ENCODE measurements around the gene PI4KB. TPM values are rescaled to one million over a fixed set of nuclear protein-coding genes. Genes with fewer than 3 reads are reported as not detected.

Gene PI4KB
- total RNA-seq, 1 donor from 2014 or later = 54.7 TPM

DNA sequence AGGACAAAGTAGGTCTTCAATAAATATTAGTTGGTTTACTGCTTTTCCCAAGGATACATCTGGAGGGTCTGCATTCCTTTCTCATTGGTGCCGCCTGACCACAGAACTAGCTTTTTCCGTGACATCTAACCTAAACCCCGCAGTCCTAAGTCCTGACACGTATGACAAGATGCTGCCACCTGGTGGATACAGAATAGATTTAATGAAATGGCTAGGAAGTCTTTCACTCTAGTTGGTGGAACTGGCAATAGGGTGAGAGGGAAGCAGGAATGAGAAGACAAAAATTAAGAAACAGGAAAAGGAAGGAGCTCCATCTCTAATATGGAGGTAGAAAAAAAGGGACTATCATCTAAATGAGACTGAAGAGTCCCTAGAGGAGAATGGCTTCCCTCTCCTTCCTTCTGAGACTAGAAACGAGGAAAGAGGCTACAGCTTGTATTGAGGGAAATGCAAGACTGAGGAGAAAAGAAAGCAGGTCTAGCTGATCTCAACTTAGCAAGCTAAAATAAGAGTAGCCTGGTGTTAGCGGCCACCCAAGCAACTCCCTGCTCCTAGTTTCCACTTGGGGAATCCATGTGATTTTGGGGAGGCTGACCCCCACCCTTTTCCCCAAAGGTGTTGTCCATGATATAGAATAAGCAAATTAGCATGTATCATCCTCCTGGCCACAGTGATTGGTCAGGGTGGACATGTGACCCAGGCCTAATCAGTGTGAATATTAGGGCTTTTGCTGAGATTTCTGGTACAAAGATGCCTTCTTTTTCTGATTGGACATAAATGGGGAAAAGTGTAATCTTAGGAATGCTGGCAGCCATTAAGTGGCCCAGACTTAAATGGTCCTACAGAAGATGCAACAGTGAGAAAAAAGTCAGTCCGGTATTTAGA lies 13.9 kb upstream of the PI4KB start:
- no peak overlapping the region for H3K4me3 Mint-ChIP-seq
- peaks cover 33% of the 10 kb centered on the region for H3K4me1 Mint-ChIP-seq (ENCODE audit: low read depth)
- DNase-seq (ENCODE audit: low spot score) = peak; percentile 37
- peak overlapping the region; percentile 46 for H3K27ac Mint-ChIP-seq
- H3K27me3 Mint-ChIP-seq (ENCODE audit: insufficient read depth) = no peaks in the 10 kb centered on the region
- intact Hi-C loops (cut with micrococcal nuclease) = loop anchor here (1.0 to 2.0 kb wide), 6 partner anchors 14 to 145 kb away; partner anchors contain the start of genes PI4KB and PSMD4
- no peaks in the 10 kb centered on the region for H3K9me3 Mint-ChIP-seq
- peaks cover 28% of the 10 kb centered on the region for H3K36me3 Mint-ChIP-seq (ENCODE audit: low read depth)

DNA sequence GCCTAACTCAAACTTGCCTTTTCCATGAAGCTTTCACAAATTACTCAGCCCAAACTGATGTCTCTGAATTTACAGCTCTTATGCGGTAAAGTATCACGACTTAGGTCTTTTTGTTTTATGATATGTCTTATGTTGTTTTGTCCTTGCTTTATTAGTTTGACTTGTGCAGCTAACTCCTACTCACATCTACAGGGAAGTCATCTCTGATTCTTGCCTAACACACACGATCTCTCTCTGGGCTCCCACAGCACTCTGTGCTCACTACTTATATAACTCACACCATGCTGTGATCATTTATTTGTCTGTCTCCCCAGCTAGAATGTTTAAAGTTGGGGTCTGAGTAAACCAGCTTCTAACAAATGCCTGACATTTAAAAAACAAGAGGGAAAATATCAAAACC lies 9.3 kb upstream of the PI4KB start:
- H3K4me3 Mint-ChIP-seq = no peak overlapping the region
- no peaks in the 10 kb centered on the region for H3K27me3 Mint-ChIP-seq (ENCODE audit: insufficient read depth)
- peaks cover 4% of the 10 kb centered on the region for H3K36me3 Mint-ChIP-seq (ENCODE audit: low read depth)
- no peak overlapping the region for H3K27ac Mint-ChIP-seq
- intact Hi-C loops (cut with micrococcal nuclease) = no loop called here
- H3K9me3 Mint-ChIP-seq = no peaks in the 10 kb centered on the region
- peaks cover 12% of the 10 kb centered on the region for H3K4me1 Mint-ChIP-seq (ENCODE audit: low read depth)
- no peak for DNase-seq (ENCODE audit: low spot score)

DNA sequence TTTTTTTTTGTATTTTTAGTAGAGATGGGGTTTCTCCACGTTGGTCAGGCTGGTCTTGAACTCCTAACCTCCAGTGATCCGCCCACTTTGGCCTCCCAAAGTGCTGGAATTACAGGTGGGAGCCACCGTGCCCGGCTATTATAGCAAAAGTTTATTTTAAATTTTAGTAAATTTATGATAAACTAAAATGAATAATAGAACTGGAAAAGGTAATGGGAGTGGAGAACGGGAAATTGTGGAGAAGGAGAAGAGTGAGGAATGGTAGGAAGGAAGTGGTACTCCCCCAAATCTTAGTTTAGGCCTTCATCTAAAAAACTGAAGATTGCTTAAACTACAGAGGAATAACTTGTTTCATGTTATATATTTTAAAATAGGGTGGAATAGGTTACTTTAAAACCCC lies 7.6 kb upstream of the PI4KB start:
- intact Hi-C loops (cut with micrococcal nuclease) = no loop called here
- Mint-ChIP-seq H3K4me3 (no peak overlapping the region), H3K9me3 (no peaks in the 10 kb centered on the region), H3K36me3 (ENCODE audit: low read depth) (peaks cover 1% of the 10 kb centered on the region), H3K27me3 (ENCODE audit: insufficient read depth) (no peaks in the 10 kb centered on the region), H3K27ac (no peak overlapping the region), H3K4me1 (ENCODE audit: low read depth) (peaks cover 2% of the 10 kb centered on the region)
- no peak for DNase-seq (ENCODE audit: low spot score)

DNA sequence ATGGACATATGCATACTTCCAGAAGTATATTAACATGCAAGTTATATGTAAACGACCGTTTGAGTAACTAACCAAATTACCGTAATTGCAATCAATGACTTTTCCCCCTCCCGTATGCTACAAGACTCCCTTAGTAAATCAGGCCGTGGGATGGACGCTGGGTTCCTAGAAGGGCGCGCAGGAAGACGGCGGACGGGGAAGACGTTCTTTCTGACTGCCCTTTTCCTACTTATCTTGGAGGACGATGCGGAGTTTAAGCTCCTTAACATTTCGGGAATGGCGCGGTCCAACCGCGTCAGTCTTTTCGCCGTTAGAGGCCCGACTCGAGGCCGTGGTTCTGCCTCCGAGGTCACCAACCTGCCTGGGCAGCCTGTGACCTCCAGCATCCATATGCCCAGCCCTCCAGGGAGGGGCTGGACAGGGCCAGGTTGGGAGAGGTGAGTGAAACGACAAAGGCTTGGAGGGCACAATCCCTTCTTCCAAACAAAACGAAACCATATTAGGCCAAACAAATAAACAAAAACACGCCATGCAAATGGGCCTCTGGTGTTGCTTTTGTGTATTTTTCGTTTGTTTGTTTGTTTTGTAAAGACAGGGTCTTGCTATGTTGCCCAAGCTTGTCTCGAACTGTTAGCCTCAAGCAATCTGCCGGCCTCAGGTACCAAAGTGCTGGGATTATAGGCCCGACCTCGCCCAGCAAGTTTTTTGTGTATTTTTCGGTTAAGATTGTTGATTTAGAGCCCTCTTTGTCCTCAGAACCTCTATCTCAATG lies 873 bp upstream of the PI4KB start:
- H3K4me3 Mint-ChIP-seq = peak overlapping the region; percentile 91
- peaks cover 34% of the 10 kb centered on the region for H3K4me1 Mint-ChIP-seq (ENCODE audit: low read depth)
- peak overlapping the region; percentile 90 for H3K27ac Mint-ChIP-seq
- H3K27me3 Mint-ChIP-seq (ENCODE audit: insufficient read depth) = peaks cover 1% of the 10 kb centered on the region
- peaks cover 13% of the 10 kb centered on the region for H3K36me3 Mint-ChIP-seq (ENCODE audit: low read depth)
- intact Hi-C loops (cut with micrococcal nuclease) = loop anchor here (1.0 to 5.0 kb wide), 12 partner anchors 13 to 495 kb away; partner anchors contain the start of genes CDC42SE1, GABPB2, PIP5K1A and PSMB4
- DNase-seq (ENCODE audit: low spot score) = no peak
- H3K9me3 Mint-ChIP-seq = no peaks in the 10 kb centered on the region

DNA sequence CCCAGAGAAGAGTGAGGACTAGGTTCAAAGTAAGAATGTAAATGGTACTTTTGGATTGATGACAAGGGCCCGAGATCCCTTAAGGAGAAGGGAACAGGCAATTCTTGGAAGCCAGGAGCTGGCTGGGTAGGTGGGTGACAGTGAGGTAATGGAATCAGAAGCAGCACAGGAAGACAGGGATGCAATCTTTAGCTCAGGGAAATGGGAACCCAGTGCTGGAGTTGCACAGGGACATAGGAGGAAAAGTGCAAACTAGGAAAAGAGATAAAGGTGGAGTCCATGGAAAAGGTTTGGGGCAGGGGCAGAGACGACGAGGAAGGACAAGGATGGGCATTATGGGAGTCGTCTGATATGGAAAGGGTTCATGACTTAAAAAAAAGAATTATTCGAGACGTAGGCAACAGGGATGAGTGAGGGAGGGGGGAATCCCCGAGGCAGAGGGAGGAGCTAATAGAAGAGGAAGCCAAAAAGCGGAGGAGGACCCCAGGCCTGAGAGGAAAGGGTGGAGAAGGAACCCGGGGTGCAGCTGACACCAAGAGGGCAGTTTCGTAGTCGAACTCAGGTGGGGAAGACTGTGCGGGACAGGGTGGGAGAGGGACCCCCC lies 495 bp downstream of the PI4KB start:
- Mint-ChIP-seq H3K27ac (peak overlapping the region; percentile 90), H3K4me1 (ENCODE audit: low read depth) (peaks cover 44% of the 10 kb centered on the region), H3K4me3 (peak overlapping the region; percentile 91), H3K9me3 (no peaks in the 10 kb centered on the region), H3K36me3 (ENCODE audit: low read depth) (peaks cover 19% of the 10 kb centered on the region), H3K27me3 (ENCODE audit: insufficient read depth) (peaks cover 1% of the 10 kb centered on the region)
- DNase-seq (ENCODE audit: low spot score) = peak; percentile 33
- intact Hi-C loops (cut with micrococcal nuclease) = loop anchor here (1.0 to 5.0 kb wide), 12 partner anchors 15 to 496 kb away; partner anchors contain the start of genes CDC42SE1, GABPB2, PIP5K1A and PSMB4

DNA sequence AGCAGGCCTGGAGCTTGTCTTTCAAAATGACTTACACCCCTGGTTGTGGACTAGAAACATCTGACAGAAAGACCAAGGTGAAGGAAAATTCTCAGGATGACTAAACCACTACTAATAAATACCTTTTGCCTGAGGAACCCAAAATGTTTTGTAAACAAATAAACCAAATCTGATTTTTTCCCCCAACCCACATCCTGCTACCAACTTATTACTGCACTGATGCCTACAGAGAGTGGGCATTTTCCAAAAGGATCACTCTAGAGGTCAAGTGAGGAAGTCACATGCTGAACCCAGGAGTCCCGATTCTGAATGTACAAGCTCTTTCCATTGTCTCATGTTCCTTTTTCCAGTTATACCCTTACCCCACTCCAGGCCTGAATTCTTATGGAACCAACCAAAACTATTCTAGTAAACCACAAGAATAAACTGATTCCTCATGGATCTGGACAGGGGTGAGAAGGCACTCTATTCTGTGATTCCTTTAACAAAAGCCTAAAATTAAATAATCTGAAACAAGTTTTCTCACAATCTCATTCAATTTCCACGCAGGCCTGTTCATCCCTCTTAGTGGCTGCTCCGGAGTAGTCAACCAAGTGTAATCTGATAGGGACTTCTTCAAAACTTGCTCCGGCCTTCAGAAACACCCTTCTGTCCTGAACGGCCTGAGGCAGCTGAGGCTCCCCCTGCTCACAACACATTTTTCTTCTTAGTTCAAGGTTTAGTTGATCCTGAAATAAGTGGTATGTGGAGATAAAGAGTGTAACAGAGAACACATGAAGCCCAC lies 1.4 kb downstream of the PI4KB start:
- no peak for DNase-seq (ENCODE audit: low spot score)
- Mint-ChIP-seq H3K27me3 (ENCODE audit: insufficient read depth) (peaks cover 1% of the 10 kb centered on the region), H3K9me3 (no peaks in the 10 kb centered on the region), H3K4me1 (ENCODE audit: low read depth) (peaks cover 44% of the 10 kb centered on the region), H3K36me3 (ENCODE audit: low read depth) (peaks cover 19% of the 10 kb centered on the region), H3K4me3 (peak overlapping the region; percentile 91), H3K27ac (peak overlapping the region; percentile 90)
- intact Hi-C loops (cut with micrococcal nuclease) = loop anchor here (2.0 to 5.0 kb wide), 4 partner anchors 169 to 497 kb away; partner anchors contain the start of genes CDC42SE1, GABPB2 and TNFAIP8L2

DNA sequence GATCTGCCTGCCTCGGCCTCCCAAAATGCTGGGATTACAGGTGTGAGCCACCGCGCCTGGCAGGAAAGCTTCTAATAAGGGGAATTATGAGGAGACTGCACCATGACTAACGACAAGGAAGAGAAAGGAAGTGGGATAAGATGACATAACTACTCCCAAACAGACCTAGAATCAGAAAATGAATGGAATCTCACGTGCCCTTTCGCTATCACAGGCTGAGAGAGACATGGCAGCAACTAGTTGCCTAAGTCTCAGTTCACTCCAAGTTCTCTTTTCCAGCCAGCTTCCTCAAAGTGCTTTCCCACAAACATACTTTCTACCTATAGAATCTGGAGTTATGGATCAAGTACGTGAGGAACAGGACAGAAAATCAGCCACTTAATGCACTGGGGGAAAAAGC lies 2.0 kb downstream of the PI4KB start:
- Mint-ChIP-seq H3K27ac (peak overlapping the region; percentile 56), H3K4me3 (peak overlapping the region; percentile 91), H3K27me3 (ENCODE audit: insufficient read depth) (peaks cover 1% of the 10 kb centered on the region), H3K36me3 (ENCODE audit: low read depth) (peaks cover 22% of the 10 kb centered on the region), H3K4me1 (ENCODE audit: low read depth) (peaks cover 44% of the 10 kb centered on the region), H3K9me3 (no peaks in the 10 kb centered on the region)
- DNase-seq (ENCODE audit: low spot score) = no peak
- intact Hi-C loops (cut with micrococcal nuclease) = loop anchor here (5.0 kb wide), 2 partner anchors 168 to 268 kb away; partner anchors contain the start of genes CDC42SE1 and TNFAIP8L2

DNA sequence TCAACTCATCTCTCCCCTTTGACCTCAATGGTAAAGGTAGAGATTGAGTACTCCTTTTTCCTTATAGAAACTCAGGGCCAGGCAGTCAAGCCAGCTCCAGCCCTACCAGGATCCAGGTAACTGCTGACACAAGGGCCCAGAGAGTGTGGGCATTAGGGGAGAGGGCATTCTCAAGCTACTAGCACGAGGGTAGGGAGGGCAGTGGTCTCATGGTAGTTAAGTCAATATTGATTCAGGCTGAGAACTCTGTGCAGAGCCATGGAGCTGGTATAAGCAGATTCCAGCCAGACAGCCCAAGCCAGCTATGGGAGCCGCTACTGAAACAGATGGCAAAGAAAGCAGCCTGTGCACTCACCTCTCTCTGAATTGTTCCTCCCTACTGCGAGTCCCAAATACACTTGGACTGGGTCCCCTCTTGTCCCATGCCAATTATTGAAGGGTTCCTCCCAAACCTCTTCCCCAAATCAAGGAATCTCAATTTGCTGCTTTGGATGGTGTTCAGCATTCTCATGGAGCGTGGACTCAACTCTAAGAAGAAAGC lies 2.8 kb downstream of the PI4KB start:
- Mint-ChIP-seq H3K27ac (no peak overlapping the region), H3K4me3 (no peak overlapping the region), H3K9me3 (no peaks in the 10 kb centered on the region), H3K4me1 (ENCODE audit: low read depth) (peaks cover 45% of the 10 kb centered on the region), H3K36me3 (ENCODE audit: low read depth) (peaks cover 25% of the 10 kb centered on the region), H3K27me3 (ENCODE audit: insufficient read depth) (peaks cover 1% of the 10 kb centered on the region)
- no peak for DNase-seq (ENCODE audit: low spot score)
- intact Hi-C loops (cut with micrococcal nuclease) = no loop called here

DNA sequence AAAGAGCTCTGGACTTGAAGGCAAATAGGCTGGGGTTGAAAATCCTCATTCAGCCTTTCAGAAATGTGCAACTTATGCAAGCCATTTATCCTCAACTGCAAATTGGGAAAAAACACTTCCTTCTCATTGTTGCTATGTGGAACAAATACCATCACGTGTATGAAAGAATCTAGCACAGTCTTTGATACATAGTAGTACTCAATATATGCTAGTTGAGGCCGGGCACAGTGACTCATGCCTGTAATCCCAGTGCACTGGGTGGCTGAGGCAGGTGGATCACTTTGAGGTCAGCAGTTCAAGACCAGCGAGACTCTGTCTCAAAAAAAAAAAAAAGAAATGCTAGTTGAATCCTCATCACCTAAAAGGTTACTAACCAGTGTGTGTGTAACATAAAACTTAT lies 8.2 kb downstream of the PI4KB start:
- DNase-seq (ENCODE audit: low spot score) = no peak
- Mint-ChIP-seq H3K27me3 (ENCODE audit: insufficient read depth) (no peaks in the 10 kb centered on the region), H3K4me3 (no peak overlapping the region), H3K4me1 (ENCODE audit: low read depth) (peaks cover 24% of the 10 kb centered on the region), H3K27ac (no peak overlapping the region), H3K9me3 (no peaks in the 10 kb centered on the region), H3K36me3 (ENCODE audit: low read depth) (peaks cover 38% of the 10 kb centered on the region)
- intact Hi-C loops (cut with micrococcal nuclease) = no loop called here

DNA sequence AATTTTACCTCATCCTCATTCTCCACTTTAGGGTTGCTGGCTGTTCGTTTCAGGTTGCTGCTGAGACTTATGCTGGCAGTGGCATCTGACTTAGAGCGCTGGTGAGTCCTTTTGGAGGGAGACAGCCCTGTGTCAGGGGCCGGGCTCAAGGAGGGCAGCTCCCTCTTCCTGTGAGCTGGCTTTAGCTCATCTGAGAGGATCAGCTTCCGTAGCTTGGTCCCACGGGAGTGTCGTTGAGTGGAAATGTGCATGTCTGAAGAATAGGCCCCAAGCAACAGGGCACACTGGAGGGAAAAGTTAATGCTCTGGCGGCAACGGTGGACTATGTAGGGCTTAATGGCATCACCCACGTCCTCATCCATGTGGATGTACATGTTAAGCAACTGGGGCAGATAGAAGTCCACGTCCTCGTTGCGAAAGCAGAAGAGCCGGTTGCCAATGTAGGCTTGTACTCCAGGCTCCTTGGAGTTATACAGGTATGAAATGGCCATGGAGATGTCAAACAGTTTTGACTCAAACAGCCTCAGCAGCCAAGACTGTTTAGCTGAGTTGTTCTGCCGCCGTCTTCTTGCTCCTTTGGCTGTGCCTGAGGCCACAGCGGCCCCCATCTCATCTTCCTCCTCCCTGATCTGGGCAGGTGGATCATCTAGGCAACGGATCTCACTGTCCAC lies 11.5 kb downstream of the PI4KB start:
- intact Hi-C loops (cut with micrococcal nuclease) = no loop called here
- no peak overlapping the region for H3K4me3 Mint-ChIP-seq
- H3K36me3 Mint-ChIP-seq (ENCODE audit: low read depth) = peaks cover 37% of the 10 kb centered on the region
- no peak for DNase-seq (ENCODE audit: low spot score)
- no peaks in the 10 kb centered on the region for H3K9me3 Mint-ChIP-seq
- H3K27me3 Mint-ChIP-seq (ENCODE audit: insufficient read depth) = no peaks in the 10 kb centered on the region
- H3K27ac Mint-ChIP-seq = no peak overlapping the region
- peaks cover 40% of the 10 kb centered on the region for H3K4me1 Mint-ChIP-seq (ENCODE audit: low read depth)

DNA sequence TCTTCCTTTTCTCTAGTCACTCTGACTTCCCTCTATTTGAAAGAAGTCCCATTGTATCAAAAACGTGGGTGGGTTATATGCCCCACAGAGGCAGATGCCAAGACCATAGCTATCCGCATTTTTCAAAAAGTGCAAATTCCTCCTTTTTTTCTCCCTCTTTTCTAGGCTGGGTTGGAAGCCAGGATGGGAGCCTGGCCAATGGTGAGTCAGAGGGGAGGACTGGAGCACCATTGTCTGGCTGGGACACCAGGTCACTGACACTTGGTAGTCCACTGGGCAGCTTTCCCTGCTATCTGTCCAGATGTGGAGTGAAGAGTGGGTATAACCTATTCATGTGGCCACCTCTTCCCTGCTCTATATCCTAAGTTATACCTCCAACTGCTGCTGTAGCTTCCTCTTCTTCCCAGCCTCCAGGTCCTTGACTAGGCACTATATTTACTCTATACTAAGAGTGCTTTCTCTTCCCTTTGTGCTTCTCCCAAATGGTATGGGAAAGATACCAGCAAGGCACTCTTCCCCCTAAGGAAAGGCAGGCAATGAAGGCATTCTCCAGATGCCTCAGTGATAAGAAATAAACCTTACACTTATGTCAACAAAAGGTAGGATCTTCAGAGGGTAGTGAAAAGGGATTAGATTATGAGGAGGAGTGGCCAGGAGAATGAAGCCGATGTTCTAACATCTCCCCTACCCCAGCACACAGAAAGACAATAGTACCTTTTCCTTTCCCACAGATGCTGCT lies 12.9 kb downstream of the PI4KB start:
- no peak overlapping the region for H3K4me3 Mint-ChIP-seq
- peak overlapping the region; percentile 11 for H3K27ac Mint-ChIP-seq
- H3K27me3 Mint-ChIP-seq (ENCODE audit: insufficient read depth) = no peaks in the 10 kb centered on the region
- H3K36me3 Mint-ChIP-seq (ENCODE audit: low read depth) = peaks cover 32% of the 10 kb centered on the region
- intact Hi-C loops (cut with micrococcal nuclease) = no loop called here
- no peak for DNase-seq (ENCODE audit: low spot score)
- peaks cover 41% of the 10 kb centered on the region for H3K4me1 Mint-ChIP-seq (ENCODE audit: low read depth)
- no peaks in the 10 kb centered on the region for H3K9me3 Mint-ChIP-seq

Data from activated T-helper 1 cell treated with anti-CD3 and anti-CD28 coated beads, Interleukin-12 subunit alpha, Interleukin-12 subunit beta, Interleukin-2, Interleukin-4 antibody, amounts not matched to agents 30 ng/mL and 10 ng/mL and 1 ng/mL, durations not matched to agents 14 hours and 24 hours and 36 hours (primary cell).